HK-2 (cell line): ENCODE measurements around the gene RARRES1.

Source experiments
- DNase-seq: peaks from one replicate; pipeline ENCODE4 v3.0.0-alpha.2; 2018; ENCODE audit not compliant: unreplicated experiment

Gene RARRES1

DNA sequence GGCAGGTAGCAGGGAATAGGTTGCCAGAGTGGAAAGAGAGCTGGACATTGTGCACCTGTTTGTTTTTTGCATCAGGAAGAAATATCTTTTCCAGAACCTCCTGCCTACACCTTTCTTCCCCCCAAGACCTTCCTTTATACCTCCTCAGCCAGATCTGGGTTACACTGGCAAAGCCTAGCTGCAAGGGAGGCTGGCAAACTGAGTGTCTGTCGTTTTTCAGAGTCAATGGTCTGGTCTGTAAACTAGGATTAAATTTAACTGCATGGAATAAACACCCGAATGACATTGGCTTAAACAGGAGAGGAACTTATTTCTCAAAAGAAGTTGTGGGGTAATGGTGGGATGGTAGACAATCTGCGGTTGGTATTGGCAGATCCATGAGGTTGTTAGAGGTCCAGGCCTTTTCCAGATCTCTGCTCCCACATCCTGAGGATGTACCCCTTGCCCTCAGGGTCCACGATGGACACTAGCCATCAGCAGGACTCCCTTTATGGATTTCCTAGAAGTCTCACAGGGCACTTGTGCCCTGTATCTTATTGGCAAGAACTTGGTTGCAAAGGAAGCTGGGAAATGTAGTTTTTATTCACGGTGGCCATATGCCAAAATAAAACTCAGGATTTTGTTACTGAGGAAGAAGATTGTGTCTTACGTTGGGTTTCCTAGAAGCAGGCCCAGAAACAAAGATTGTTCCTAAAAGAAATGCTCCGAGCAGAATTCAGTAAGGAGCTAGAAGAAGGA is 3.2 kb upstream of the RARRES1 start:
- no peak for DNase-seq

DNA sequence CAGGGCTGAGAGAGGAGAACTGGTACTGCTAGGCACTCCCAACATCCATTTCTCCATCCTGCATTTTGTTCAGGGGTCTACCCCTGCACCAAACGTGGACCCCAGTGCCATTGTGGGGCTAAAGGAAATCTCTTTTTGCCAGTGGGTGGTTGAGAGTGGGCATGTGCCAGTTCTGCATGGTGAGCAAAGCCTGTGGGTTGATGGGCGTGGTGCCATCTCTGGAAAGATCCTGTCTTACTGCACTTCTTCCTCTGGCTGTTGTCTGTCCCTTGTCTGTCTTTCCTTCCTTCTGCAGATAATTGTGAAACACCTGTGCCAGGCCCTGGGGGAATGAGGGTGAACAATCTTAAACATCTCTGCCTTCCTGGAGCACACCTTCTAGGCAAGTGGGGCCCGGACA is 1.4 kb upstream of the RARRES1 start:
- no peak for DNase-seq

DNA sequence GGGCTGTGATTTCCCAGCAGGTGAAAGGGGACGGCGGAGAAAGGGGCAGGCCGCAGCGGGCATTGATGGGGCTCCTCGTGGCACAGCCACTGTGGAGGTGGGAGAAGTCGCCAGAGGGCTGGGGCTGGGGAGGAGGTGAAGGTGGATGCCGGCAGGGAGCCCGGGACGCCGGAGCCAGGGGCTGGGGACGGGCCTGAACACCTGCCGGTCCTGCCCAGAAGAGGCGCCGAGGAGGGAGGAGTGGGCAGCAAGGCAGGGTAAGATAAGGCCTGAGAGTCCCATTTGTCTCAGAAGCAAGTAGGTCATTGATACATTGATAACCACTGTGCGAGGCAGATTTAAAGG is 571 bp upstream of the RARRES1 start:
- DNase-seq, result no peak

DNA sequence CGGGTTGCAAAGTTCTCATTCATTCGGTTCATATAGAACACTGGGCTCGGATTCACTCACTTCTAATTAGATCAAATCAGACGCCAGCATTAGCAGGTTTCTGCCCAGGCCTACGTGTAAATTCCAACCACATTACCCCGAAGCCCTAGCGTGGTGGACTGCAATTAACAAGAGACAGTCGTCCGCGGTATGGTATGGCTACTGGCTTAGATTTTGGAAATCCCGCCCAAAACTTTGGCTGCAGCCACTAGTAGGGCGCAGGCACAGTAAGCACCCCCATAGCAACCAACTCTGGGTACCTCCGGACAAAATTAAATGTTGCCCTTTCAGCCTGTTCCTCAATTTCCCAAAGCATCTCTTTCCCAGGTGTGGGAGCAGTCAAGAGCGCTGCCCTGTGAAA is 771 bp downstream of the RARRES1 start:
- no peak for DNase-seq

DNA sequence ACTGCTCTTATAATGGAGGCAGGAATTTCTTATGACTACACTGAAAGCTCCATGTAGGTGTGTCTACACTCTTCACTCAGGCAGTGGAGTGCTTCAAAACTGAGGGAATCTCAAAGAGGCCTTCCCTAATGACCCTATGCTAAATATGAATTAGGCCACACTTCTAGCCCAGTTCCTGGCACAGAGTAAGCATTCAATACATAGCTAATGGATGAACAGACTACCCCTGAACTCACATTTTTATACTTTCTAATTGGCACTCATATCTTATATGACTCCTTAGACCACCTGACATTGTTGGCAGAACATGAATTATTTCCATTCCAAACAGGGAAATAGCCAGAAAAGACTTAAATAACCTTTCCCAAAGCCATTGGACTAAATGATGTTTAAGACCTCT is 3.4 kb downstream of the RARRES1 start:
- no peak for DNase-seq

DNA sequence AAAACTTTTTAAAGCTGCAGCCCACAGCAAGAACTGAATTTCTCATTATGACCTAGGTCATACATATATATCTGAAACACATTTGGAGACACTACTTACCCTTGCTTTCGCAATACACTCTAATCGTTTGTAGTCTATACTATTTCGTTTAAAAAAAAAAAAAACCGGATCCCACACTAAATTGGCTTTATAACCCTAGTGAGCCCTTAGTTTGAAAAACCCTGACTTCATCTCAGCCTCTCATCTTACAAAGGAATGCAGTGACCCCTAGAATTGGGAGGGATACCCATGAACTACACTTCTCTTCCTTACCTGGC is 4.2 kb downstream of the RARRES1 start:
- DNase-seq, result no peak

GRCh38 chr3:158727206-158728060 is 4.8 kb downstream of the RARRES1 start:
- DNase-seq, result peak; percentile 35

- peak; percentile 80 for DNase-seq
Observed at GRCh38 chr3:158725348-158726011, 6.8 kb downstream of the RARRES1 start.

DNA sequence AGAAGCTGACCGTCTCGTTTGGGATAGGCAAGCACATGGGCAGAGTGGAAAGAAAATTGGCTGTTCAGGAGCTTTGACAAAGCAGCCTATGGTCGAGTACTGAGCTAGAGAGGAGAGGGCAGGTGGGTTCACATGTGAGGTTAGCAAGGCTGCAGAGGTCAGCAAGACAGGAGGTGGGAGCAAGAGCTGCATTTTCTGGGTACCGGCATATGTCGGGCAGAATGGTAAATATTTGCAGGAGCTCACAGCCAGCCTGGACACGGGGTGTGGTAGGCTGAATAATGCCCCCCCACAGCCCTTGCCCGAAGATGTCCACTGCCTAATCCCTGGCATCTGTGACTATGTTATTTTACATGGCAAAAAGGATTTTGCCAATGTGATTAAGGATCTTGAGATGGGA is 8.3 kb downstream of the RARRES1 start:
- DNase-seq, result no peak

- DNase-seq, result no peak
Observed at GRCh38 chr3:158722108-158722507, 10.1 kb downstream of the RARRES1 start.

- peak; percentile 65 for DNase-seq
Observed at GRCh38 chr3:158718490-158719170, 13.6 kb downstream of the RARRES1 start.

- no peak for DNase-seq
Observed at GRCh38 chr3:158717576-158717975, 14.7 kb downstream of the RARRES1 start.

GRCh38 chr3:158713094-158713499 is 19.2 kb downstream of the RARRES1 start:
- DNase-seq, result no peak

DNA sequence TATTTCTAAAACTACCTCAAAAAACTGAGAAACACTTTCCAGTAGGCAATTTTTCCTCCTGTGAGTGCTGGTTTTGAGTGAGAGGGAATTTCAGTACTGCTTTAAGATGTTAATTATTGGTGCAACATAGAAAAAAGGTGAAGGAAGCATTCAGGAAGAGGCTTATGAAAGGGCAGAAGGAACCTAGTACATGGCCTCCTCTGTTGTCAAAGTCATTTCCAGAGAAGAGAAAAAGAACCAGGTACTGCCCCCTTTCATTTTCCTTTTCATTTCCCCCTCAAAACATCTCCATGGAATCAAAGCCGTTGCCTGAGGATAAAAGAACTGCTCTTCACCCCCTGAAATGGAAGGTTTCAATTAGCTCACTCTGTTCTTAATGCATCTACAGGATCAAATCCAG is 19.8 kb downstream of the RARRES1 start:
- no peak for DNase-seq

DNA sequence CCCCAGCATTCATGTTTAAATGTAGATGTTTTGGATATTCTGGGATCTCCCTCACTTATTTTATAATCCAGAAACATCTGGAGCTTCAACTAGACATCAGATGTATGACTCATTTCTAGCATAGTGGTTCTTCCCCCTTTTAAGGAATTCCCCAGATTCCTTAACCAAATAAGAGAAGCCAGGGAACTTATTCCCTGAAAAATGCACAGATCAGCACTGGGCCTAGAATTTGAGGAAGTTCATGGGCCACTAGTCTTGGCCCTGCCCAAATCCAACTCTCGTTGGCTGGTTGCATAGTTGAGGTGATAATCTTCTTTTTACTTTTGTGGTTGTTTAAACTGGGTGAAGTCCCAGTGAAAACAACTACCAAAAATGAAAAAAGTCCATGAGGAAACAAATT is 20.4 kb downstream of the RARRES1 start:
- peak; percentile 39 for DNase-seq

- DNase-seq, result no peak
Observed at GRCh38 chr3:158710601-158711000, 21.7 kb downstream of the RARRES1 start.

- peak; percentile 83 for DNase-seq
Observed at GRCh38 chr3:158709666-158710083, 22.6 kb downstream of the RARRES1 start.

- no peak for DNase-seq
Observed at GRCh38 chr3:158703566-158703965, 28.7 kb downstream of the RARRES1 start.

DNA sequence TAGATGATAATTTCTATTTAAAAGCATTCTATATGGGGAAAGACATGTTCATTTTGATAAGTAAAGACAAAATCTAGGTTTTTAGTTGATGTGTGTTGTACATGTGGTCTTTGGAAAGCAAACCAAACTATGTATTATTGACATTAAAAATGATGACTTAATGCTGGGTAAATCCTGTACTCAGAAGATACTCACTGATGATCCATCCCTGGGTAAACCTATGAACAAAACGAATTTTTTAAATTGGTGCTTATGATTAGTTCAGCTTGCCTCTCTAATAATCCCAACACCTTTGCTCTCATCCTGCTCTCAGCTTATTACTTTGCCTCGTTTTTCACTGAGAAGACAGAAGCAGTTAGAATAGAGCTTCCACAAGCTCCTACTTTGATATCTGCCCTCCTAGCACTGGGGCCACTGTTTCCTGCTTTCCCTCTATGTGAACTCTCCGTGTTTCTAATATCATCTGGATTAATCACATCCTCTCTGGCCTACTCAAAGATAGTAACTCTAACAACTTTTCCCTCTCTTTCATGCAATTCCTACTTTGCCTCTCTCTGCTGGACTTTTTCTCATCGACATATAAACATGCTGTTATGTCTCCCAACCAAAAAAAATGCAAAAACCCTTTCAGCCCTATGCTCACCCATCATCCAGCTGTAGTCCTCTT is 29.3 kb downstream of the RARRES1 start:
- no peak for DNase-seq

DNA sequence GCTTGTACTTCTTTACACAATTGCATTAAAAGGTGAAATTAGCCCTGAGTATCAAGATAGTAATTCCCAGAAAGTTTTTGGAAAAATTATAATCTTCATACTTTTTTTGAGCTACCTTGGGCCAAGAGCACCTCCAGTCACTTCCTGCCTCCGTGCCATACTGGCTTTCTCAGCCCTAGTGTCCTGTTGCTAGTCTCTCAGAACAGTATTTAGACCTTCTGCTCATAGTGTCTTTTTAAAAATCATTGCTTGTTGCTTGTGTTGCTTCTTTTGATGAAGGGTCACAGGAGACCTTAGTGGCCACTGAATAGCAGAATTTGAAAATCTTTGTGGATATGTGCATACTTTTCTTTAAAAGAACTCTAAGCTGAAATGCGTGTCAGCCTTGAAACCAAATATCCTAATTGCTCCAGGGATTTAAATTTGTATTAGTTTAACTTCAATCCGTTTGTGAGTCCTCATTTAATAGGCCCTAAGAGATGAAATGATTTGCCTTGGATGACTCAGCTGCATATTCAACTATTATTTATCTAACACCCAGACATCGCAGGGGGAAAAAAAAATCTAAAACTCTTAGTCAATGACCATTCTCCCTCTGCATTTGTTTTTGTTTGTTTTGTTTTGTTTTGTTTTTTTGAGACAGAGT is 30.7 kb downstream of the RARRES1 start:
- DNase-seq, result no peak

DNA sequence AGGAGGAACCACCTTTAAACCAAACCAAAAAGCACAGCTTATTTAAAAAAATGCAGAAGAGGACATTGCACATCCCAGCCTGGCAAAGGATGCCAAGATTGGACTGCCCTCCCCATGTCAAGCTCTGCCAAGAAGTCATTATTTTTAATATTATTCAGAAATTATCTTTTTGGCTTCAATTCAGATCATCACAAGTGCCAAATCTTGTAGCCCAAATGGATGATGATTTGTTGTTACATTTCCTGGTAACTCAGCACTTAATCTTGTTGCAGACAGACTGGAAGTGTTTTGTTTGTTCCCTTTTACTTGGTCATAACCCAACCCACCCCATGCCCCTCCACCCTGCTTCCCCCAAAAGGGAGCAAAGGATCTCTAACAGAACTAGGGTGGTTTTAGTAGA is 31.7 kb downstream of the RARRES1 start:
- no peak for DNase-seq
